CD4-positive, CD25-positive, alpha-beta regulatory T cell (primary cell): ENCODE measurements around the gene PELI3. TPM values are rescaled to one million over a fixed set of nuclear protein-coding genes. Genes with fewer than 3 reads are reported as not detected.

Experiments used
- ATAC-seq, 2 donors: fragments of 150-1000 bp; cut with Tn5 transposase; one replicate each; pipeline ENCODE4 v1.10.0; 2021; ENCODE audit warnings: low read depth in 2 of 2, moderate number of reproducible peaks in 2 of 2, moderate library complexity in 1 of 2
- DNase-seq, 3 donors: peaks; one replicate each; pipeline versions ENCODE4 v3.0.0 to v3.0.0-alpha.2; 2012 to 2022; ENCODE audit warnings: mixed read lengths in 1 of 3
- H3K27ac ChIP-seq: one replicate; pipeline ENCODE4 v1.7.0; 2013; ENCODE audit warnings: mild to moderate bottlenecking, low read length; ENCODE audit not compliant: insufficient read depth, poor library complexity, severe bottlenecking
- H3K27me3 ChIP-seq: one replicate; pipeline ENCODE4 v1.7.0; 2013; ENCODE audit warnings: low read length; ENCODE audit not compliant: control insufficient read depth, insufficient read depth
- H3K36me3 ChIP-seq: one replicate; pipeline ENCODE4 v1.7.0; 2013; ENCODE audit warnings: mild to moderate bottlenecking, low read length, moderate library complexity; ENCODE audit not compliant: control insufficient read depth, insufficient read depth
- H3K4me1 ChIP-seq: 2 replicates; pipeline ENCODE4 v1.7.0; 2013; ENCODE audit warnings: mild to moderate bottlenecking, low read length; ENCODE audit not compliant: insufficient read depth, control insufficient read depth, poor library complexity, severe bottlenecking
- H3K4me3 ChIP-seq: one replicate; pipeline ENCODE4 v1.7.0; 2013; ENCODE audit warnings: low read depth, mild to moderate bottlenecking, low read length, moderate library complexity
- H3K9me3 ChIP-seq, 2 experiments: 1 replicate in 1 of 2; 2 replicates in 1 of 2; pipeline ENCODE4 v1.7.0; 2013; ENCODE audit warnings: low read length in 2 of 2, mild to moderate bottlenecking in 1 of 2, moderate library complexity in 1 of 2; ENCODE audit not compliant: control insufficient read depth in 2 of 2
- H3K27ac Mint-ChIP-seq, 3 donors: one replicate each; pipeline ENCODE4 v1.8.0; 2020 to 2022; ENCODE audit warnings: mild to moderate bottlenecking in 3 of 3, mixed read lengths in 3 of 3, moderate library complexity in 2 of 3
- H3K27me3 Mint-ChIP-seq: one replicate; pipeline ENCODE4 v1.8.0; 2022; ENCODE audit warnings: mild to moderate bottlenecking, mixed read lengths
- H3K36me3 Mint-ChIP-seq: one replicate; pipeline ENCODE4 v1.8.0; 2020; ENCODE audit warnings: mixed read lengths
- H3K4me1 Mint-ChIP-seq, 4 donors: one replicate each; pipeline ENCODE4 v1.8.0; 2020 to 2022; ENCODE audit warnings: mixed read lengths in 4 of 4, mild to moderate bottlenecking in 1 of 4
- H3K4me3 Mint-ChIP-seq, 4 donors: one replicate each; pipeline ENCODE4 v1.8.0; 2020 to 2022; ENCODE audit warnings: mild to moderate bottlenecking in 4 of 4, mixed read lengths in 4 of 4, moderate library complexity in 3 of 4
- H3K9me3 Mint-ChIP-seq, 7 donors: one replicate each; pipeline ENCODE4 v1.8.0; 2020 to 2022; ENCODE audit warnings: mixed read lengths in 7 of 7, mild to moderate bottlenecking in 3 of 7, moderate library complexity in 2 of 7
- polyA plus RNA-seq, 4 donors: library from polyadenylated mRNA; unstranded; fragments of 300-500 nt; fragmentation: Illumina TruSeq; gene quantifications; one replicate each; pipeline ENCODE4 v1.2.3, GENCODE V29; 2021
- total RNA-seq: library from RNA; stranded (reverse); gene quantifications from one replicate; pipeline ENCODE4 v1.2.3, GENCODE V29; 2022

Gene PELI3
- total and polyA plus RNA-seq, 5 donors from 2014 or later = 4.4 to 9.6 (median 6.5) TPM

GRCh38 chr11:66488957-66489356 is 22.3 kb downstream of the PELI3 start:
- H3K36me3 Mint-ChIP-seq = peaks cover 27% of the 10 kb centered on the region
- Histone ChIP-seq H3K4me3 (no peak overlapping the region), H3K9me3 (no peaks in the 10 kb centered on the region), H3K36me3 (peaks cover 48% of the 10 kb centered on the region), H3K4me1 (no peaks in the 10 kb centered on the region), H3K27me3 (no peaks in the 10 kb centered on the region), H3K27ac (no peak overlapping the region)
- no peak overlapping the region for H3K4me3 Mint-ChIP-seq
- DNase-seq (no peak), ATAC-seq (no peak)
- H3K4me1 Mint-ChIP-seq = peaks cover 0 to 2% (median under 1%) of the 10 kb centered on the region in 4 donors
- H3K27ac Mint-ChIP-seq = no peak overlapping the region
- H3K27me3 Mint-ChIP-seq = no peaks in the 10 kb centered on the region
- no peaks in the 10 kb centered on the region for H3K9me3 Mint-ChIP-seq

GRCh38 chr11:66489636-66490035 is 22.9 kb downstream of the PELI3 start:
- H3K27me3 Mint-ChIP-seq = no peaks in the 10 kb centered on the region
- H3K4me1 Mint-ChIP-seq = peaks cover 0 to 2% (median 0%) of the 10 kb centered on the region in 4 donors
- DNase-seq (no peak), ATAC-seq (no peak)
- Histone ChIP-seq H3K27me3 (no peaks in the 10 kb centered on the region), H3K27ac (no peak overlapping the region), H3K4me1 (no peaks in the 10 kb centered on the region), H3K9me3 (no peaks in the 10 kb centered on the region), H3K4me3 (no peak overlapping the region), H3K36me3 (peaks cover 50% of the 10 kb centered on the region)
- H3K9me3 Mint-ChIP-seq = no peaks in the 10 kb centered on the region
- H3K36me3 Mint-ChIP-seq = peaks cover 27% of the 10 kb centered on the region
- no peak overlapping the region for H3K4me3 Mint-ChIP-seq
- no peak overlapping the region for H3K27ac Mint-ChIP-seq

- peaks cover 36% of the 10 kb centered on the region for H3K36me3 ChIP-seq
- H3K9me3 Mint-ChIP-seq = no peaks in the 10 kb centered on the region
- H3K4me3 Mint-ChIP-seq = no peak overlapping the region
- H3K27ac Mint-ChIP-seq = no peak overlapping the region
- no peaks in the 10 kb centered on the region for H3K4me1 ChIP-seq
- no peaks in the 10 kb centered on the region for H3K4me1 Mint-ChIP-seq
- H3K36me3 Mint-ChIP-seq = peaks cover 20% of the 10 kb centered on the region
- H3K27me3 ChIP-seq = no peaks in the 10 kb centered on the region
- no peak overlapping the region for H3K4me3 ChIP-seq
- no peak overlapping the region for H3K27ac ChIP-seq
- no peak for ATAC-seq
- no peaks in the 10 kb centered on the region for H3K9me3 ChIP-seq
- H3K27me3 Mint-ChIP-seq = no peaks in the 10 kb centered on the region
- DNase-seq = no peak
Observed at GRCh38 chr11:66491315-66491935, 24.7 kb downstream of the PELI3 start.

- H3K9me3 ChIP-seq = no peaks in the 10 kb centered on the region
- Mint-ChIP-seq H3K9me3 (no peaks in the 10 kb centered on the region), H3K4me3 (no peak overlapping the region), H3K4me1 (no peaks in the 10 kb centered on the region), H3K36me3 (peaks cover 20% of the 10 kb centered on the region), H3K27me3 (no peaks in the 10 kb centered on the region), H3K27ac (no peak overlapping the region)
- no peak for ATAC-seq
- peaks cover 27% of the 10 kb centered on the region for H3K36me3 ChIP-seq
- H3K27me3 ChIP-seq = no peaks in the 10 kb centered on the region
- no peak for DNase-seq
- no peaks in the 10 kb centered on the region for H3K4me1 ChIP-seq
- H3K27ac ChIP-seq = no peak overlapping the region
- no peak overlapping the region for H3K4me3 ChIP-seq
Observed at GRCh38 chr11:66492161-66492865, 25.6 kb downstream of the PELI3 start.

- peaks cover 16% of the 10 kb centered on the region for H3K36me3 Mint-ChIP-seq
- no peaks in the 10 kb centered on the region for H3K27me3 ChIP-seq
- no peak overlapping the region for H3K27ac ChIP-seq
- H3K4me3 Mint-ChIP-seq = no peak overlapping the region
- H3K4me3 ChIP-seq = no peak overlapping the region
- no peak overlapping the region for H3K27ac Mint-ChIP-seq
- no peaks in the 10 kb centered on the region for H3K4me1 ChIP-seq
- H3K9me3 ChIP-seq = no peaks in the 10 kb centered on the region
- no peaks in the 10 kb centered on the region for H3K4me1 Mint-ChIP-seq
- no peaks in the 10 kb centered on the region for H3K9me3 Mint-ChIP-seq
- H3K27me3 Mint-ChIP-seq = no peaks in the 10 kb centered on the region
- no peak for ATAC-seq
- peaks cover 21% of the 10 kb centered on the region for H3K36me3 ChIP-seq
- DNase-seq = no peak
Observed at GRCh38 chr11:66493130-66493529, 26.4 kb downstream of the PELI3 start.

GRCh38 chr11:66494458-66494857 is 27.8 kb downstream of the PELI3 start:
- ATAC-seq (no peak), DNase-seq (no peak)
- no peaks in the 10 kb centered on the region for H3K4me1 Mint-ChIP-seq
- no peaks in the 10 kb centered on the region for H3K9me3 Mint-ChIP-seq
- H3K27ac Mint-ChIP-seq = no peak overlapping the region
- H3K4me3 Mint-ChIP-seq = no peak overlapping the region
- H3K27ac ChIP-seq = no peak overlapping the region
- no peak overlapping the region for H3K4me3 ChIP-seq
- H3K4me1 ChIP-seq = no peaks in the 10 kb centered on the region
- H3K36me3 ChIP-seq = peaks cover 22% of the 10 kb centered on the region
- H3K27me3 ChIP-seq = no peaks in the 10 kb centered on the region
- H3K9me3 ChIP-seq = no peaks in the 10 kb centered on the region
- H3K27me3 Mint-ChIP-seq = no peaks in the 10 kb centered on the region
- H3K36me3 Mint-ChIP-seq = peaks cover 9% of the 10 kb centered on the region

- no peak for ATAC-seq
- Mint-ChIP-seq H3K4me3 (no peak overlapping the region), H3K4me1 (no peaks in the 10 kb centered on the region), H3K27me3 (no peaks in the 10 kb centered on the region), H3K36me3 (peaks cover 12% of the 10 kb centered on the region), H3K9me3 (no peaks in the 10 kb centered on the region), H3K27ac (no peak overlapping the region)
- Histone ChIP-seq H3K4me3 (no peak overlapping the region), H3K4me1 (no peaks in the 10 kb centered on the region), H3K27me3 (no peaks in the 10 kb centered on the region), H3K36me3 (peaks cover 22% of the 10 kb centered on the region), H3K27ac (no peak overlapping the region), H3K9me3 (no peaks in the 10 kb centered on the region)
- DNase-seq = no peak
Observed at GRCh38 chr11:66494935-66495334, 28.2 kb downstream of the PELI3 start.

- H3K36me3 Mint-ChIP-seq = peaks cover 11% of the 10 kb centered on the region
- H3K9me3 Mint-ChIP-seq = no peaks in the 10 kb centered on the region
- H3K4me1 Mint-ChIP-seq = no peaks in the 10 kb centered on the region
- Histone ChIP-seq H3K4me1 (no peaks in the 10 kb centered on the region), H3K27ac (no peak overlapping the region), H3K36me3 (peaks cover 23% of the 10 kb centered on the region), H3K27me3 (no peaks in the 10 kb centered on the region), H3K9me3 (no peaks in the 10 kb centered on the region), H3K4me3 (no peak overlapping the region)
- peak in 1 of 2 donors; percentile 31 for ATAC-seq
- DNase-seq = peak in 1 of 3 donors; percentile 7
- H3K27me3 Mint-ChIP-seq = no peaks in the 10 kb centered on the region
- no peak overlapping the region for H3K4me3 Mint-ChIP-seq
- H3K27ac Mint-ChIP-seq = no peak overlapping the region
Observed at GRCh38 chr11:66495401-66495854, 28.7 kb downstream of the PELI3 start.
